CD14-positive monocyte (primary cell): Measurements from ENCODE around the gene SIX2. TPM values are rescaled to one million over a fixed set of nuclear protein-coding genes. Genes with fewer than 3 reads are reported as not detected.
A peak's percentile ranks its signal among the peaks of the same experiment; 100 is the strongest.

Experiments used
- DNase-seq, 3 donors: peaks; one replicate each; pipeline ENCODE4 v3.0.0-alpha.2; 2011 to 2022
- H2AFZ ChIP-seq: 2 replicates; pipeline ENCODE4 v1.6.0; 2012; ENCODE audit warnings: mild to moderate bottlenecking, low read depth, low read length, inconsistent platforms; ENCODE audit not compliant: insufficient read depth, poor library complexity, severe bottlenecking
- H3K27ac ChIP-seq, 2 donors: 1 replicate in 1 of 2; 2 replicates in 1 of 2; pipeline ENCODE4 v1.5.1; 2012 to 2013; ENCODE audit warnings: low read length in 2 of 2, control low read depth in 1 of 2, inconsistent platforms in 1 of 2, low read depth in 1 of 2, mild to moderate bottlenecking in 1 of 2
- H3K27me3 ChIP-seq, 2 donors: one replicate each; pipeline versions ENCODE4 v1.6.0 to v1.6.1; 2011 to 2013; ENCODE audit warnings: low read length in 2 of 2; ENCODE audit not compliant: control insufficient read depth in 2 of 2, insufficient read depth in 2 of 2
- H3K36me3 ChIP-seq, 2 donors: replicated peaks in 1 of 2; 1 replicate in 1 of 2; 2 replicates in 1 of 2; pipeline versions ENCODE4 v1.5.1 to v1.6.1; 2012 to 2013; ENCODE audit warnings: low read length in 2 of 2, control low read depth in 1 of 2, inconsistent platforms in 1 of 2, mild to moderate bottlenecking in 1 of 2; ENCODE audit not compliant: insufficient read depth in 2 of 2, control insufficient read depth in 1 of 2
- H3K4me1 ChIP-seq, 2 donors: 1 replicate in 1 of 2; 2 replicates in 1 of 2; pipeline versions ENCODE4 v1.5.1 to v1.6.1; 2012 to 2013; ENCODE audit warnings: low read length in 2 of 2, control low read depth in 1 of 2, inconsistent platforms in 1 of 2, mild to moderate bottlenecking in 1 of 2, moderate library complexity in 1 of 2; ENCODE audit not compliant: insufficient read depth in 2 of 2, control insufficient read depth in 1 of 2
- H3K4me2 ChIP-seq: replicated peaks from 2 replicates; pipeline ENCODE3; 2012; ENCODE audit warnings: low read length, moderate library complexity, mild to moderate bottlenecking; ENCODE audit not compliant: poor library complexity, severe bottlenecking; ENCODE audit errors: extremely low read depth
- H3K4me3 ChIP-seq, 3 experiments: fragments of 200-600 bp in 1 of 3; sonication (generic) in 1 of 3; replicated peaks in 1 of 3; 1 replicate in 2 of 3; 2 replicates in 1 of 3; pipeline ENCODE4 v1.5.1; 2011 to 2013; ENCODE audit warnings: low read length in 3 of 3, mild to moderate bottlenecking in 3 of 3, control low read depth in 2 of 3, low read depth in 2 of 3, inconsistent platforms in 1 of 3, moderate library complexity in 1 of 3
- H3K79me2 ChIP-seq: 2 replicates; pipeline ENCODE4 v1.6.0; 2012; ENCODE audit warnings: mild to moderate bottlenecking, control low read depth, inconsistent platforms, low read length, moderate library complexity; ENCODE audit not compliant: insufficient read depth
- H3K9ac ChIP-seq: 2 replicates; pipeline ENCODE4 v1.6.0; 2017; ENCODE audit warnings: low read length, mild to moderate bottlenecking; ENCODE audit not compliant: insufficient read depth, poor library complexity, severe bottlenecking
- H3K9me3 ChIP-seq, 2 donors: replicated peaks in 1 of 2; 1 replicate in 1 of 2; 2 replicates in 1 of 2; pipeline versions ENCODE4 v1.5.1 to v1.6.1; 2012 to 2013; ENCODE audit warnings: low read length in 2 of 2, control low read depth in 1 of 2; ENCODE audit not compliant: control insufficient read depth in 1 of 2, insufficient read depth in 1 of 2
- H4K20me1 ChIP-seq: 2 replicates; pipeline ENCODE4 v1.6.0; 2012; ENCODE audit warnings: mild to moderate bottlenecking, low read length, control low read depth, moderate library complexity; ENCODE audit not compliant: insufficient read depth
- H3K27ac Mint-ChIP-seq, 7 donors: one replicate each; pipeline ENCODE4 v1.8.0; 2020; ENCODE audit warnings: mild to moderate bottlenecking in 7 of 7, mixed read lengths in 7 of 7, moderate library complexity in 6 of 7, inconsistent platforms in 2 of 7
- H3K27me3 Mint-ChIP-seq, 3 donors: one replicate each; pipeline ENCODE4 v1.8.0; 2021 to 2022; ENCODE audit warnings: low read depth in 3 of 3, mild to moderate bottlenecking in 3 of 3, mixed read lengths in 3 of 3, moderate library complexity in 3 of 3, inconsistent platforms in 1 of 3
- H3K36me3 Mint-ChIP-seq, 2 donors: one replicate each; pipeline ENCODE4 v1.8.0; 2020; ENCODE audit warnings: mixed read lengths in 2 of 2, inconsistent platforms in 1 of 2, mild to moderate bottlenecking in 1 of 2
- H3K4me1 Mint-ChIP-seq: one replicate; pipeline ENCODE4 v1.8.0; 2020; ENCODE audit warnings: mild to moderate bottlenecking, mixed read lengths
- H3K4me3 Mint-ChIP-seq, 2 donors: one replicate each; pipeline ENCODE4 v1.8.0; 2020; ENCODE audit warnings: mild to moderate bottlenecking in 2 of 2, mixed read lengths in 2 of 2, moderate library complexity in 1 of 2
- H3K9me3 Mint-ChIP-seq, 7 donors: one replicate each; pipeline ENCODE4 v1.8.0; 2020 to 2022; ENCODE audit warnings: mixed read lengths in 7 of 7, mild to moderate bottlenecking in 6 of 7, moderate library complexity in 6 of 7, inconsistent platforms in 2 of 7
- WGBS: methylation state at CpG from one replicate; pipeline ENCODE4 v1.1.5; 2013; ENCODE audit warnings: missing lambda C conversion rate; ENCODE audit not compliant: insufficient coverage; 5-methylcytosine and 5-hydroxymethylcytosine counted together
- intact Hi-C, 2 donors: fragments of 100-400 bp; cut with micrococcal nuclease; formaldehyde crosslinking; loops; one replicate each; pipeline versions ENCODE4 v1.15.0 to v1.15.1; 2023
- polyA plus RNA-seq, 3 donors: library from polyadenylated mRNA; depleted of rRNA in 1 of 3; unstranded in 2 of 3; stranded (reverse) in 1 of 3; fragments of 300-500 nt in 2 of 3; fragments of >200 nt in 1 of 3; fragmentation: Illumina TruSeq in 2 of 3; gene quantifications; 1 replicate in 2 of 3; 2 replicates in 1 of 3; pipeline ENCODE4 v1.2.3, GENCODE V29; 2012 to 2021
- TF ChIP-seq, protein P1 (sequence below): fragments of 200-600 bp; IDR thresholded peaks from one replicate; pipeline ENCODE4 v1.8.0; 2022; ENCODE audit warnings: antibody characterized with exemption, mild to moderate bottlenecking

SIX2 gene
- polyA plus RNA-seq, 3 donors: not detected

DNA sequence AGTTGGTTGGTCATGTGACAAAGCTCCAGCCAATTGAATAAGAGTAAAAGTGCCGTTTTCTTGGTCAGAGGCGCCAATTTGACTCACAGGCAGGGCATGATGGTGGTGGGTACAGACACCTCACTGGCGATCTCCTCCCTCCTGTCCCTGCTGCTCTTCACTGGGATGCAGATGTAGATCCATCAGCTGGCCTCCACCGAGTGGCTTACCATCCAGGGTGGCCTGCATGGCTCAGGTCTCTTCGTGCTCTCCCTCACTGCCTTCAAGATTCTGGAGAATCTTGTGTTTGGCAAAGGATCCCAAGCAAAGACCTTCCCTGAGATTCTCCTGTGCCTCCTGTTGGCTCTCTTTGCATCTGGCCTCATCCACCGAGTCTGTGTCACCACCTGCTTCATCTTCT is 12.9 kb downstream of the SIX2 start:
- intact Hi-C loops: no loop called here
- TF ChIP-seq, protein P1, sequence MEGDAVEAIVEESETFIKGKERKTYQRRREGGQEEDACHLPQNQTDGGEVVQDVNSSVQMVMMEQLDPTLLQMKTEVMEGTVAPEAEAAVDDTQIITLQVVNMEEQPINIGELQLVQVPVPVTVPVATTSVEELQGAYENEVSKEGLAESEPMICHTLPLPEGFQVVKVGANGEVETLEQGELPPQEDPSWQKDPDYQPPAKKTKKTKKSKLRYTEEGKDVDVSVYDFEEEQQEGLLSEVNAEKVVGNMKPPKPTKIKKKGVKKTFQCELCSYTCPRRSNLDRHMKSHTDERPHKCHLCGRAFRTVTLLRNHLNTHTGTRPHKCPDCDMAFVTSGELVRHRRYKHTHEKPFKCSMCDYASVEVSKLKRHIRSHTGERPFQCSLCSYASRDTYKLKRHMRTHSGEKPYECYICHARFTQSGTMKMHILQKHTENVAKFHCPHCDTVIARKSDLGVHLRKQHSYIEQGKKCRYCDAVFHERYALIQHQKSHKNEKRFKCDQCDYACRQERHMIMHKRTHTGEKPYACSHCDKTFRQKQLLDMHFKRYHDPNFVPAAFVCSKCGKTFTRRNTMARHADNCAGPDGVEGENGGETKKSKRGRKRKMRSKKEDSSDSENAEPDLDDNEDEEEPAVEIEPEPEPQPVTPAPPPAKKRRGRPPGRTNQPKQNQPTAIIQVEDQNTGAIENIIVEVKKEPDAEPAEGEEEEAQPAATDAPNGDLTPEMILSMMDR: no peak
- H2AFZ ChIP-seq: no peak overlapping the region
- Mint-ChIP-seq H3K36me3 (no peaks in the 10 kb centered on the region), H3K27me3 (peaks cover 62 to 89% (median 71%) of the 10 kb centered on the region in 3 donors), H3K4me1 (peaks cover 7% of the 10 kb centered on the region), H3K27ac (no peak overlapping the region), H3K4me3 (peak overlapping the region in 1 of 2 donors; percentile 37), H3K9me3 (peaks cover 6 to 24% (median 19%) of the 10 kb centered on the region in 7 donors)
- no peak overlapping the region for H3K9ac ChIP-seq
- H3K27ac ChIP-seq: no peak overlapping the region
- no peaks in the 10 kb centered on the region for H3K79me2 ChIP-seq
- H3K4me1 ChIP-seq: peaks cover 0 to 6% of the 10 kb centered on the region in 2 donors
- peaks cover 10 to 30% of the 10 kb centered on the region in 2 donors for H3K9me3 ChIP-seq
- peaks cover 74 to 85% of the 10 kb centered on the region in 2 donors for H3K27me3 ChIP-seq
- H3K4me3 ChIP-seq: no peak overlapping the region
- H3K36me3 ChIP-seq: no peaks in the 10 kb centered on the region
- 98% methylated on average over 3 of the region's 6 CpGs for WGBS
- no peak for DNase-seq
- no peaks in the 10 kb centered on the region for H4K20me1 ChIP-seq
- no peak overlapping the region for H3K4me2 ChIP-seq

- Histone ChIP-seq H3K4me1 (no peaks in the 10 kb centered on the region), H4K20me1 (no peaks in the 10 kb centered on the region), H3K4me3 (no peak overlapping the region), H3K79me2 (no peaks in the 10 kb centered on the region), H3K27me3 (peaks cover 61 to 68% of the 10 kb centered on the region in 2 donors), H3K9ac (no peak overlapping the region), H2AFZ (no peak overlapping the region), H3K4me2 (no peak overlapping the region), H3K9me3 (peaks cover 7 to 12% of the 10 kb centered on the region in 2 donors), H3K27ac (no peak overlapping the region), H3K36me3 (no peaks in the 10 kb centered on the region)
- peak overlapping the region in 1 of 2 donors; percentile 17 for H3K4me3 Mint-ChIP-seq
- peaks cover 10 to 32% (median 21%) of the 10 kb centered on the region in 7 donors for H3K9me3 Mint-ChIP-seq
- TF ChIP-seq, protein P1: no peak
- 100% methylated on average over 1 of the region's 1 CpG for WGBS
- H3K27ac Mint-ChIP-seq: no peak overlapping the region
- no peaks in the 10 kb centered on the region for H3K4me1 Mint-ChIP-seq
- DNase-seq: no peak
- peaks cover 50 to 81% (median 57%) of the 10 kb centered on the region in 3 donors for H3K27me3 Mint-ChIP-seq
- intact Hi-C loops: no loop called here
- no peaks in the 10 kb centered on the region for H3K36me3 Mint-ChIP-seq
These were observed 14.9 kb downstream of the SIX2 start for GRCh38 chr2:44994377-44994776.
